ENCODE data around the gene MBNL2.

MBNL2 gene

GRCh38 chr13:97250560-97250959, 28.4 kb downstream of the MBNL2 start:
- no peak for DNase-seq (ENCODE audit: low read depth in 4 of 4, low spot score in 1 of 4)

- no peak for DNase-seq (ENCODE audit: low read depth in 4 of 4, low spot score in 1 of 4)
Measured at GRCh38 chr13:97252735-97253134, 30.6 kb downstream of the MBNL2 start.

- DNase-seq (ENCODE audit: low read depth in 4 of 4, low spot score in 1 of 4): no peak
Measured at GRCh38 chr13:97253581-97254293, 31.6 kb downstream of the MBNL2 start.

GRCh38 chr13:97254816-97255215, 32.7 kb downstream of the MBNL2 start:
- DNase-seq (ENCODE audit: low read depth in 4 of 4, low spot score in 1 of 4): no peak

GRCh38 chr13:97255515-97256021, 33.4 kb downstream of the MBNL2 start:
- no peak for DNase-seq (ENCODE audit: low read depth in 4 of 4, low spot score in 1 of 4)

- DNase-seq (ENCODE audit: low read depth in 4 of 4, low spot score in 1 of 4): no peak
Measured at GRCh38 chr13:97256343-97256783, 34.2 kb downstream of the MBNL2 start.

GRCh38 chr13:97257228-97257755, 35.2 kb downstream of the MBNL2 start:
- DNase-seq (ENCODE audit: low read depth in 4 of 4, low spot score in 1 of 4): no peak

GRCh38 chr13:97257800-97258799, 36.0 kb downstream of the MBNL2 start:
- no peak for DNase-seq (ENCODE audit: low read depth in 4 of 4, low spot score in 1 of 4)

GRCh38 chr13:97258801-97259200, 36.7 kb downstream of the MBNL2 start:
- DNase-seq (ENCODE audit: low read depth in 4 of 4, low spot score in 1 of 4): no peak

GRCh38 chr13:97259410-97259797, 37.3 kb downstream of the MBNL2 start:
- no peak for DNase-seq (ENCODE audit: low read depth in 4 of 4, low spot score in 1 of 4)

- no peak for DNase-seq (ENCODE audit: low read depth in 4 of 4, low spot score in 1 of 4)
Measured at GRCh38 chr13:97259798-97260714, 37.9 kb downstream of the MBNL2 start.

- no peak for DNase-seq (ENCODE audit: low read depth in 4 of 4, low spot score in 1 of 4)
Measured at GRCh38 chr13:97261254-97262005, 39.3 kb downstream of the MBNL2 start.

- no peak for DNase-seq (ENCODE audit: low read depth in 4 of 4, low spot score in 1 of 4)
Measured at GRCh38 chr13:97262058-97262457, 39.9 kb downstream of the MBNL2 start.

- DNase-seq (ENCODE audit: low read depth in 4 of 4, low spot score in 1 of 4): no peak
Measured at GRCh38 chr13:97263160-97263559, 41.0 kb downstream of the MBNL2 start.

GRCh38 chr13:97264663-97265062, 42.5 kb downstream of the MBNL2 start:
- no peak for DNase-seq (ENCODE audit: low read depth in 4 of 4, low spot score in 1 of 4)

- no peak for DNase-seq (ENCODE audit: low read depth in 4 of 4, low spot score in 1 of 4)
Measured at GRCh38 chr13:97266332-97266731, 44.2 kb downstream of the MBNL2 start.

- no peak for DNase-seq (ENCODE audit: low read depth in 4 of 4, low spot score in 1 of 4)
Measured at GRCh38 chr13:97266772-97267417, 44.8 kb downstream of the MBNL2 start.

GRCh38 chr13:97267418-97268059, 45.4 kb downstream of the MBNL2 start:
- no peak for DNase-seq (ENCODE audit: low read depth in 4 of 4, low spot score in 1 of 4)

- no peak for DNase-seq (ENCODE audit: low read depth in 4 of 4, low spot score in 1 of 4)
Measured at GRCh38 chr13:97268772-97269171, 46.6 kb downstream of the MBNL2 start.

Data from stimulated activated CD4-positive, alpha-beta T cell treated with anti-CD3 and anti-CD28 coated beads, Interleukin-1b, Interleukin-23, amount 100 ng/mL, for 24 hours (primary cell).